ENCODE data around the gene DDX24.

DNA sequence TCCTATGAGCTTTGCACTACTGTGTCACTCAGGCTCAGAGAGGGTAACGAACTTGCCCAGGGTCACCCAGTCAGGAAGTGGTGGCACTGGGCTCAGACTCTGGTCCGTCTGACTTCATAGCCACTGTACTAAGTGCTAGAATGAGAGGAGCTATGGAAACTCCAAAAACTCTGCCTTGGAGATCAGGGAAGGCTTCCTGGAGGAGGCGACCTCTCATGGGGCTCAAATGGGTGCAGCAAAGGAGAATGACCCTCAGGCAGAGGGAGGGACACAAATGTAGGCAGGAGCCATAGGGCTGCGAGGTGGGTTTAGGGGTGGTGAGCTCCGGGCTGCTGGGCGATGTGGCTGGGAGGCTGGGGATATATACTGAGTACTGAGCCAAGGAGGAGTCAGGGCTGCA lies 80.7 kb downstream of the DDX24 start:
- TF ChIP-seq, protein P1, sequence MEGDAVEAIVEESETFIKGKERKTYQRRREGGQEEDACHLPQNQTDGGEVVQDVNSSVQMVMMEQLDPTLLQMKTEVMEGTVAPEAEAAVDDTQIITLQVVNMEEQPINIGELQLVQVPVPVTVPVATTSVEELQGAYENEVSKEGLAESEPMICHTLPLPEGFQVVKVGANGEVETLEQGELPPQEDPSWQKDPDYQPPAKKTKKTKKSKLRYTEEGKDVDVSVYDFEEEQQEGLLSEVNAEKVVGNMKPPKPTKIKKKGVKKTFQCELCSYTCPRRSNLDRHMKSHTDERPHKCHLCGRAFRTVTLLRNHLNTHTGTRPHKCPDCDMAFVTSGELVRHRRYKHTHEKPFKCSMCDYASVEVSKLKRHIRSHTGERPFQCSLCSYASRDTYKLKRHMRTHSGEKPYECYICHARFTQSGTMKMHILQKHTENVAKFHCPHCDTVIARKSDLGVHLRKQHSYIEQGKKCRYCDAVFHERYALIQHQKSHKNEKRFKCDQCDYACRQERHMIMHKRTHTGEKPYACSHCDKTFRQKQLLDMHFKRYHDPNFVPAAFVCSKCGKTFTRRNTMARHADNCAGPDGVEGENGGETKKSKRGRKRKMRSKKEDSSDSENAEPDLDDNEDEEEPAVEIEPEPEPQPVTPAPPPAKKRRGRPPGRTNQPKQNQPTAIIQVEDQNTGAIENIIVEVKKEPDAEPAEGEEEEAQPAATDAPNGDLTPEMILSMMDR (IDR thresholded peaks at IDR 0.05): no peak
- TF ChIP-seq EP300 (IDR thresholded peaks at IDR 0.05; ENCODE audit: low read depth) (no peak), POLR2A (IDR thresholded peaks at IDR 0.05) (no peak)

Data from transverse colon (tissue), 3 donors.